GM18909 (cell line): ENCODE data around the gene TREML1.
"Not testable (repeated sequence)": the region's sequence is repeated elsewhere in the genome, so short reads cannot be mapped to it uniquely, and the experiment has no call there.

Source experiments
- ATAC-seq: cut with Tn5 transposase; IDR thresholded peaks from one replicate; pipeline ENCODE4 v1.9.1; 2021; ENCODE audit warnings: mild to moderate bottlenecking; ENCODE audit not compliant: unreplicated experiment, poor library complexity

The TREML1 gene

GRCh38 chr6:41153992-41154625, at the start of gene TREML1:
TREML1 (minus strand) TSS chr6:41154347; CDS start chr6:41154288, 59 bp downstream.
- no peak for ATAC-seq

DNA sequence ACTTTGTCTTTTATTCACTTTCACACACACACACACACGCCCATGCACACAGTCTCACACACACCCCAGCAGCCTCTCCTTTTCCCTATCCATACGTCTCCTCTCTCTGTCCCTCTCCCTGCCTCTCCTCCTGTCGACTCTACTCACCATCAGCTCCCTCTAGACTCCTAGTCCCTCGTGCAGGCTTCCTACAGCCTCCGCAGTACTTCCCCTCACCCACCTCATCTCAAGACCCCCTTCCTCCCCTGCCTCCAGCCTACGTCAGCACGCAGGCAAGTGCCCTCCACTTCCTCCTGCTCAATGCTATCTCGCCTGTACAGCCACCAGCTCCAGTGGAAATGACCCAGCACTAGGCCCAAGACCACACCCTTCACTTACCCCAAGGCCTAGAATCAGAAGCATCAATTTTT, 47.6 kb upstream of the TREML1 start:
- no peak for ATAC-seq

GRCh38 chr6:41200901-41201763, 47.0 kb upstream of the TREML1 start, which contains the start of gene TREML2:
TREML2 (minus strand) TSS chr6:41201149; CDS start chr6:41201008, 141 bp downstream.
- no peak for ATAC-seq

- ATAC-seq, result no peak
Measured at GRCh38 chr6:41200296-41200900, 46.3 kb upstream of the TREML1 start.

DNA sequence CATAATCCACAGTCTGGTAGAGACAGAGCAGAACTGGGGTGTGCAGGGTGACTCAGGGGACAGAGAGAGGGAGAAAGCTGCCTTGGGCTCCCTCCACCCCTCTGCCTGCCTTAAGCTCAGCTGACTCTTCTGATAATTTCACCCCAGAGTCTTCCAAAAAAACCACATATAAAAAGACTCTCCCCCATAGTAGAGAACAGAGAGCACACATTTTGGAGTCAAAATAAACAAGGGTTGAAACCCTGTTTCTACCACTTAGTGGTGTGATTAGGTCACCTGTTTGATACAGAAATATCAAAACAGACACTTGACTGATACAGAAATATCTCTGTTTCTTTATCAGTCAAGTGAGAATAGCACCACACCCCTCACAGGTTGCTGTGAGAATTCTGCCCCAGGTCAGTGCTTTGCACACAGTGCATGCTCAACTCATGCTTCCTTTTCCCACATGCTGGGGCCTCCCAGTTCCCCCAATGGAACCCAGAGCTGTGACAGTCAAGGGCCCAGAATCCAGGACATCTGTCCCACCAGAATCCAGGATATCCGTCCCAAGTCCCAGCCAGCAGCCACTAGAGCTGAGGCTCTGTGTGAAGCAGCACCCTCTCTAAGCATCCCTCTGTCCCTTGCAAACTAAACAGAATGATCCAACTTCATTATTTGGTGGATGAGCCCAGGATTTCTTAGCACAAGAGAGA, 45.6 kb upstream of the TREML1 start:
- no peak for ATAC-seq

DNA sequence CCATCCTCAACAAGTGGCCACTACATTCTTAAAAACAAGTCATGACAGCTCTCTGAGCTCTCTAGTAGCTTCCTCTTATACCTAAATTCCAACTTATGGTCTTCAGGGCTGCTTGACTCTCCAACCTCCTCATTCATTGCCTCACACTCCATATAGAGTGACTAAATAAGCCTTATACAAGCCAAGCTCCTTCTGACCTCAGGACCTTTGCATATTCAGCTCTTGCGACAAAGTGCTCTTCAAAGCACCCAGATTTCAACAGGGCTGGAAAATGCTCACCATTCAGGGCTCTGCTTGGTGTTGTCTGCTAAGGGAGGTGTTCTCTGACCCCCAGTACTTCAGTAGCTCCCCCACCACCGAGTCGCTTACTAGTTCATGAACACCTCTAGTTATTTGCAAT, 43.1 kb upstream of the TREML1 start:
- ATAC-seq, result no peak

- no peak for ATAC-seq
Measured at GRCh38 chr6:41194386-41194785, 40.2 kb upstream of the TREML1 start.

- no peak for ATAC-seq
Measured at GRCh38 chr6:41193884-41194283, 39.7 kb upstream of the TREML1 start.

DNA sequence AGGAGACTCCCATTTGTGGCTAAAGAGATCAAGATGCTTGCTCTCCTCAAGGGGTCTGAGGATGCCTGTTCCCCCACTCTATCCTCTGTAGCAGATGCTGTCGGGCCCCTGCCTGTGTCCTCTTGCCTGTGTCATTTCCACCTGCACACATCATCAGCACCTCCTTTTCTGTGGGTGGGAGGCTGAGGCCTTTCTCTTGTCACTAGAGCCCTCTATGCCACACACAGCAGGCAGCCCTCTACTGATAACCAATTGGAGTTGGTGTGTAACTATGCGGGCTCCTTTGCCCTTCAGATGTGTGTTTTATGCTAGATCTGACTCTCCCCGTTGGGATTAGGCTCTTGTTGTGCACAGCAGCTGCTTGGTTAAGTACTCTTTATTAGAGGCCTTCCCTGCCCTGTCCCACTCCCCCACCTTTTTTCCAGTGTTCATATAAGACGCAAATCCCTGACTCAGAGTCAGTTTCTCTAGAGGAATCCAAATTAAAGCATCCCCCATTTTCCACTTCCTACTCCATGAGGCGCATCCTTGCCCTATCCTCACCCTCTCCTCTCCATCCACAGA, 39.1 kb upstream of the TREML1 start:
- ATAC-seq, result no peak

DNA sequence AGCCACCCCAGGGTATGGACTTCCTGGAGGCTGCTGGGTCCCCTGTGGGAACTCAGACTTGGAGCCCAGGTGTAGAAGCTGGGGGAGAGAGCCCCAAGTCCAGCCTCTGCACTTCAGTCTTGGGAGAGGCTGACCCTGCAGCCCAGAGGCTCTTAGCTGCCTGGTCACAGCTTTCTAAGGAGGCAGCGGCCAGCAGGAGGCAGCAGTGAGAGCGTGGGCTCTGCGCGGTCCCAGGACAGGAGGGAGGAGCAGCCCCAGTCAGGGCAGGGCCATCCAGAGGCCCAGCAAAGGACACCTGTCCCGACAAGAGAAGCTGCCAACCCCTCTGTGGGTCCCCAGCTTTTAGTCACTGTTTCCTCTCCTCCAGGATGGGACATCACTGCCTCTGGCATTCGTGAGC, 37.4 kb upstream of the TREML1 start:
- no peak for ATAC-seq

- ATAC-seq, result no peak
Measured at GRCh38 chr6:41190791-41191190, 36.6 kb upstream of the TREML1 start.

GRCh38 chr6:41189967-41190366, 35.8 kb upstream of the TREML1 start:
- no peak for ATAC-seq

DNA sequence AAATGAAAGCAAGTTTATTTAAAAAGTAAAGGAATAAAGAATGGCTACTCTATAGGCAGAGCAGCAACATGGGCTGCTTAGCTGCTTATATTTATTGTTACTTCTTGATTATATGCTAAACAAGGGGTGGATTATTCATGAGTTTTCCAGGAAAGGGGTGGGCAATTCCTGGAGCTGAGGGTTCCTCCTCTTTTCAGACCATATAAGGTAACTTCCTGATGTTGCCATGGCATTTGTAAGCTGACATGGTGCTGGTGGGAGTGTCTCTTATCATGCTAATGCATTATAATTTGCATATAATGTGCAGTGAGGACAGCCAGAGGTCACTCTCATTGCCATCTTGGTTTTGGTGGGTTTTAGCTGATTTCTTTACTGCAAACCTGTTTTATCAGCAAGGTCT, 34.9 kb upstream of the TREML1 start:
- not testable (repeated sequence) for ATAC-seq

GRCh38 chr6:41187924-41188886, 34.1 kb upstream of the TREML1 start:
- no peak for ATAC-seq

- ATAC-seq, result no peak
Measured at GRCh38 chr6:41186031-41186562, 31.9 kb upstream of the TREML1 start.

- no peak for ATAC-seq
Measured at GRCh38 chr6:41184761-41185160, 30.6 kb upstream of the TREML1 start.

DNA sequence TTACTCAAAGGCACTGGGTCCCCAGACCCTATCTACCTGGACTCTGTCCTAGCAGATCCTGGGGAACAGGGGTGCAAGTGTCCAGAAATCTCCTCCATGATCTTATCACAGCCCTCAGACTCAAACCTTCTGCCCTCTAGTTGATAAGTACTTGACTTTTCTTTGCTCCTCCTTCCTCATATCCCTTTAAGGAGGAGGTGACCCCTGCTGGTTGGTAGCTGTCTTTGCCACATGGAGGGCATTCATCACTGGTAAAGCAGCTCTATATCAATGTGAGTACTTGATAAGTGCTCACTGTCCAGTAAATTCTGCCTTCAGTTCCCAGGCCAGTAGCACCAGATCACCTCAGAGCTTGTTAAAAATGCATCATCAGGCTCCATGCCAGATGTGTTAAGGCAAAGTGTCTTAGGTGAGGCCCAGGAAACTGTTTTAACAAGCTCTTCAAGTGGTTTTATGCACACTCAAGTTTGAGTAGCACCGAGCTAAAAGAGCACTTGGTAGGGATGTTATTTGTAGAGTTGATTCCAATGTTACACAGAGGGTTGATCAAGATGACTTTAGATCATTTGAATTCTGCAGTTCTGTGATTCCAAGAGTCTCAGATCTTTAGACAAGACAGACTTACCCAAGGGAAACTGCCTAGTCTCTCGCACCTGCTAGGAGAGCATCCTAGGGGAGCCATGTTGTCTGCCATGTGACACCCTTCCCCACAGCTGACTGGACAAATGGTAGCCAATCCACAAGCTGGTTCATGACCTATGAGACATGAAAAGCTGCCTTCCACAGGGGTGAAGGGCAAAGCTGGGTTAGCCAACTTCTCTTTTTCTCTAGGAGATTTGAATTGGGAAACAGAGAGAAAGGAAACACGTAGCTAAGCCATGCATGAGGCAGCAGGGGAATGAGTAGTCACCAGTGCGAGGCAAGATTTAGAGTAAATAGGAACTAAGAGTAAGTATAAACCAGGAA, 28.2 kb upstream of the TREML1 start:
- ATAC-seq, result peak; percentile 52

GRCh38 chr6:41181566-41181965, 27.4 kb upstream of the TREML1 start:
- no peak for ATAC-seq
